Measurements from ENCODE around the gene LILRA5. TPM values are rescaled to one million over a fixed set of nuclear protein-coding genes. Genes with fewer than 3 reads are reported as not detected.

LILRA5 gene
- total RNA-seq, 1 donor from 2014 or later = not detected

DNA sequence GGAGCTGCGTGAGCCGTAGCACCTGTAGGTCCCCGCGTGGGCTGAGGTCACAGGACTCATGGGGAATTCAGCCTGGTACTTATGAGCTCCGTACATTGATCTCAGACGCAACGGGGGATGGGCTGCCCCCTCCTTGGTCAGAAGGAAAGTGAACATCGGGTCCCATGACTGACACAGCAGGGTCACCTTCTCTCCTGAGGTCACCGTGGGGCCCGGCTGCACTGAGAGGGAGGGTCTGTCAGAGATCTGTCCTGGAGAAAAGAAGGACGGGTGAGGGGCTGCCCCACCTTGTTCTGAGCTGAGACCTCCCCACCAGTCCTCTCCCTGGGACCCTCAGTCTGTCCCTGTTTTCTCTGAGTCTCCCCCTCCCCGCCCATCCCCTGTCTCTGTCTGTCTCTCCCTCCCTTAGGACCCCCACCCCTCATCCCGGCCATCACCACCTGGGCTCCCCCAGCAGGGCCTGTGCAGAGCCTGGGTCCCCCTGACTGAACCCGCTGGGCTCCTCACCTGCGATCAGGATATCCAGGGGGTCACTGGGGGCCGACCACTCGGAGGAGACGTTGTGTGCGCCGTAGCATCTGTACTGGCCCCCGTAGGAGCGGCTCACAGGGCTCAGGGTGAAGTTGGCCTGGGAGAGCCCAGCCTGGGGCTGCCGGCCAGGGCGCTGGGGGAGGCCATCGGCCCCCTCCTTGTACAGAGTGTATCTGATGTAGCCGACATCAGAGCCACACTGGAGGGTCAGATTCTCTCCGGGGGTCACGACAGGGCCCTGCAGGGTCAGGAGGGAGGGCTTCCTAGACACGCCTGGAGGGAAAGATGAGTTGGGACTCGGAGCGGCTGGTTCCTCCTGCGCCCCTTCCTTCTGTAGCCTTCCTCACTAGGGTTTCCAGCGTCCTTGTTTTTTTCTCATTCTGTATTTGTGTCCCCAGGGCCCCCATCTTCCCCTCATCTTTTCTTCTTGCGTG, 24.2 kb upstream of the LILRA5 start:
- TF ChIP-seq, protein P1, sequence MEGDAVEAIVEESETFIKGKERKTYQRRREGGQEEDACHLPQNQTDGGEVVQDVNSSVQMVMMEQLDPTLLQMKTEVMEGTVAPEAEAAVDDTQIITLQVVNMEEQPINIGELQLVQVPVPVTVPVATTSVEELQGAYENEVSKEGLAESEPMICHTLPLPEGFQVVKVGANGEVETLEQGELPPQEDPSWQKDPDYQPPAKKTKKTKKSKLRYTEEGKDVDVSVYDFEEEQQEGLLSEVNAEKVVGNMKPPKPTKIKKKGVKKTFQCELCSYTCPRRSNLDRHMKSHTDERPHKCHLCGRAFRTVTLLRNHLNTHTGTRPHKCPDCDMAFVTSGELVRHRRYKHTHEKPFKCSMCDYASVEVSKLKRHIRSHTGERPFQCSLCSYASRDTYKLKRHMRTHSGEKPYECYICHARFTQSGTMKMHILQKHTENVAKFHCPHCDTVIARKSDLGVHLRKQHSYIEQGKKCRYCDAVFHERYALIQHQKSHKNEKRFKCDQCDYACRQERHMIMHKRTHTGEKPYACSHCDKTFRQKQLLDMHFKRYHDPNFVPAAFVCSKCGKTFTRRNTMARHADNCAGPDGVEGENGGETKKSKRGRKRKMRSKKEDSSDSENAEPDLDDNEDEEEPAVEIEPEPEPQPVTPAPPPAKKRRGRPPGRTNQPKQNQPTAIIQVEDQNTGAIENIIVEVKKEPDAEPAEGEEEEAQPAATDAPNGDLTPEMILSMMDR (conservative IDR thresholded peaks at IDR 0.05) = no peak
- no peaks in the 10 kb centered on the region for H3K27me3 Mint-ChIP-seq (ENCODE audit: low read depth)
- no peak overlapping the region for H3K4me3 Mint-ChIP-seq
- DNase-seq (ENCODE audit: low read depth, low spot score) = no peak
- H3K9me3 Mint-ChIP-seq = no peaks in the 10 kb centered on the region
- no peaks in the 10 kb centered on the region for H3K36me3 Mint-ChIP-seq (ENCODE audit: low read depth)
- H3K4me1 Mint-ChIP-seq = peaks cover 12% of the 10 kb centered on the region
- H3K27ac Mint-ChIP-seq (ENCODE audit: unreplicated experiment) = no peak overlapping the region

DNA sequence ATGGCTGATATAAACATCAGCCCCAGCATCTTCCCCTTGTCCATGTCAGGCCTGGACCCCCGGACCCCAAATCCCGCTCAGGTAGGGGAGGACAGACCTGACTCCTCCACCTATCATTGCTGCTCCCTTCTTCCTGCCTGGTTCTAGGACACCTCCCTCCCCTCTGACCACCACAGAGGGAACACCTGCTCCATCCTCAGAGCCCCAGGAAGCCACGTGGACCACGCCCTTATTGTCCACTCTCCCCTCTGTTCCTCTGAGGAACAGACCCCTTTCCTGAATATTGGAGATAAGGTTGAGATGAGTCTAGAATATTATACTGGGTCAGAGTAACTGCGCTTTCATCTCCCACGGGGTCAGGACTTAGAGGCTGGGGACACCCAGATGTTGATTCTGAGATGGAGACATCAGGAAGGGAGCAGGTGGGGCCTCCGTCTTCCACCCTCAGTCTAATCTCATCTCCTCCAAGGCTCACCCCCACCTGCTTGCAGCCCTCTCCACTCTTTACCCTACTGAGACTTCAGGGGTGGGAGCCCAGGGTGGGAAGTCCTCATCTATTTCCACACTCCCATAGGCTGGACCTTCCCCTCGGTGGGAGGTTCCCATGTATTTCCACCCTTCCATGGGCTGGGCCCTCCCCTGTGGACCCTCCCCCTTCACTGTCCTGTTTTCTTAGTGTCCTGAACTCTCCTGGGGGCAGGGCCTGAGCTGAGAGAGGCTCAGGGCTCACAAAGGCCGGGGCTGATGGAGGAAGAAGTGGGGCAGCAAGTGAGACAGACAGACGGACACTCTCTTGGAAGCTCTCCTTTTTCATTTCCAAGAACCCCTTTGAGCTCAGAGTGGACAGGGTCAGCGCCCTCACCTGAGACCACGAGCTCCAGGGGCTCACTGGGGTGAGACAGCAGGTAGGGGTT, 23.3 kb upstream of the LILRA5 start:
- H3K4me3 Mint-ChIP-seq = no peak overlapping the region

DNA sequence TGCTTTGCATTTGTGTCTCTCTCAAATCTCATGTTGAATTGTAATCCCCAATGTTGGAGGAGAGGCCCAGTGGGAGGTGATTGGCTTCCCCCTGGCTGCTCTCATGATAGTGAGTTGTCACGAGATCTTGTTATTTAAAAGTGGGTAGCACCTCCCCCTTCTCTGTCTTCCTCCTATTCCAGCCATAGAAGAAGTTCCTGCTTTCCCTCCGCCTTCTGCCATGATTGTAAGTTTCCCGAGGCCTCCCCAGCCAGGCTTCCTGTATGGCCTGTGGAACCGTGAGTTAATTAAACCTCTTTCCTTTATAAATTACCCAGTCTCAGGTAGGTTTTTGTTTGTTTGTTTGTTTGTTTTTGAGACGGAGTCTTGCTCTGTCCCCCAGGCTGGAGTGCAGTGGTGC, 22.2 kb upstream of the LILRA5 start:
- H3K9me3 Mint-ChIP-seq = no peaks in the 10 kb centered on the region
- H3K4me1 Mint-ChIP-seq = peaks cover 4% of the 10 kb centered on the region
- H3K27me3 Mint-ChIP-seq (ENCODE audit: low read depth) = no peaks in the 10 kb centered on the region
- no peak for DNase-seq (ENCODE audit: low read depth, low spot score)
- no peak overlapping the region for H3K4me3 Mint-ChIP-seq
- TF ChIP-seq, protein P1 (conservative IDR thresholded peaks at IDR 0.05) = no peak
- no peak overlapping the region for H3K27ac Mint-ChIP-seq (ENCODE audit: unreplicated experiment)
- H3K36me3 Mint-ChIP-seq (ENCODE audit: low read depth) = no peaks in the 10 kb centered on the region

More for the DNA sequence above, 23.3 kb upstream of the LILRA5 start:
- no peak for DNase-seq (ENCODE audit: low read depth, low spot score)
- H3K9me3 Mint-ChIP-seq = no peaks in the 10 kb centered on the region
- H3K4me1 Mint-ChIP-seq = peaks cover 11% of the 10 kb centered on the region
- H3K36me3 Mint-ChIP-seq (ENCODE audit: low read depth) = no peaks in the 10 kb centered on the region
- H3K27ac Mint-ChIP-seq (ENCODE audit: unreplicated experiment) = no peak overlapping the region
- TF ChIP-seq, protein P1 (conservative IDR thresholded peaks at IDR 0.05) = no peak
- H3K27me3 Mint-ChIP-seq (ENCODE audit: low read depth) = no peaks in the 10 kb centered on the region

GRCh38 chr19:54333586-54334298, 20.8 kb upstream of the LILRA5 start:
- H3K36me3 Mint-ChIP-seq (ENCODE audit: low read depth) = no peaks in the 10 kb centered on the region
- H3K4me3 Mint-ChIP-seq = no peak overlapping the region
- peaks cover 4% of the 10 kb centered on the region for H3K4me1 Mint-ChIP-seq
- no peaks in the 10 kb centered on the region for H3K9me3 Mint-ChIP-seq
- no peak for DNase-seq (ENCODE audit: low read depth, low spot score)
- H3K27me3 Mint-ChIP-seq (ENCODE audit: low read depth) = peaks cover 2% of the 10 kb centered on the region
- TF ChIP-seq, protein P1 (conservative IDR thresholded peaks at IDR 0.05) = no peak
- no peak overlapping the region for H3K27ac Mint-ChIP-seq (ENCODE audit: unreplicated experiment)

GRCh38 chr19:54332149-54332548, 19.2 kb upstream of the LILRA5 start:
- Mint-ChIP-seq H3K36me3 (ENCODE audit: low read depth) (no peaks in the 10 kb centered on the region), H3K27ac (ENCODE audit: unreplicated experiment) (no peak overlapping the region), H3K4me3 (no peak overlapping the region), H3K4me1 (peaks cover 4% of the 10 kb centered on the region), H3K9me3 (no peaks in the 10 kb centered on the region), H3K27me3 (ENCODE audit: low read depth) (peaks cover 10% of the 10 kb centered on the region)
- TF ChIP-seq, protein P1 (conservative IDR thresholded peaks at IDR 0.05) = no peak
- no peak for DNase-seq (ENCODE audit: low read depth, low spot score)

Data from neural crest cell (in vitro differentiated cells).